SU-DHL-6 (cell line): ENCODE results near the gene SLC7A7.
"Not testable (repeated sequence)": the region's sequence is repeated elsewhere in the genome, so short reads cannot be mapped to it uniquely, and the experiment has no call there.

Experiments
- EZH2phosphoT487 ChIP-seq: fragments of 200-600 bp; sonication (generic), shearing (Covaris generic); conservative IDR thresholded peaks from 2 replicates; pipeline ENCODE4 v1.6.1; 2018; ENCODE audit warnings: mild to moderate bottlenecking, antibody characterized with exemption, low read length, moderate library complexity, mixed read lengths
- TF ChIP-seq, protein P1 (sequence below): fragments of 200-600 bp; sonication (generic); IDR thresholded peaks from one replicate; pipeline ENCODE4 v1.5.1; 2017; ENCODE audit warnings: antibody characterized with exemption, mild to moderate bottlenecking, low read length, moderate library complexity; ENCODE audit not compliant: insufficient read depth, poor library complexity, severe bottlenecking

- TF ChIP-seq, protein P1, sequence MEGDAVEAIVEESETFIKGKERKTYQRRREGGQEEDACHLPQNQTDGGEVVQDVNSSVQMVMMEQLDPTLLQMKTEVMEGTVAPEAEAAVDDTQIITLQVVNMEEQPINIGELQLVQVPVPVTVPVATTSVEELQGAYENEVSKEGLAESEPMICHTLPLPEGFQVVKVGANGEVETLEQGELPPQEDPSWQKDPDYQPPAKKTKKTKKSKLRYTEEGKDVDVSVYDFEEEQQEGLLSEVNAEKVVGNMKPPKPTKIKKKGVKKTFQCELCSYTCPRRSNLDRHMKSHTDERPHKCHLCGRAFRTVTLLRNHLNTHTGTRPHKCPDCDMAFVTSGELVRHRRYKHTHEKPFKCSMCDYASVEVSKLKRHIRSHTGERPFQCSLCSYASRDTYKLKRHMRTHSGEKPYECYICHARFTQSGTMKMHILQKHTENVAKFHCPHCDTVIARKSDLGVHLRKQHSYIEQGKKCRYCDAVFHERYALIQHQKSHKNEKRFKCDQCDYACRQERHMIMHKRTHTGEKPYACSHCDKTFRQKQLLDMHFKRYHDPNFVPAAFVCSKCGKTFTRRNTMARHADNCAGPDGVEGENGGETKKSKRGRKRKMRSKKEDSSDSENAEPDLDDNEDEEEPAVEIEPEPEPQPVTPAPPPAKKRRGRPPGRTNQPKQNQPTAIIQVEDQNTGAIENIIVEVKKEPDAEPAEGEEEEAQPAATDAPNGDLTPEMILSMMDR, result not testable (repeated sequence)
- not testable (repeated sequence) for TF ChIP-seq EZH2phosphoT487
Measured at GRCh38 chr14:22860377-22860776, 45.1 kb upstream of the SLC7A7 start.
